Testis (tissue), 2 donors: ENCODE measurements around the gene SLC5A6.

Experiments
- POLR2A ChIP-seq: fragments of 450-650 bp; IDR thresholded peaks from one replicate; pipeline ENCODE4 v1.6.1; 2017; ENCODE audit warnings: antibody characterized with exemption, mild to moderate bottlenecking, moderate library complexity
- TF ChIP-seq, protein P1 (sequence below), 3 experiments: fragments of 450-650 bp in 2 of 3; fragments of 200-600 bp in 1 of 3; sonication (generic) in 1 of 3; IDR thresholded peaks; one replicate each; pipeline ENCODE4 v1.5.1; 2016 to 2019; ENCODE audit warnings: antibody characterized with exemption in 3 of 3, mild to moderate bottlenecking in 2 of 3, moderate library complexity in 1 of 3

DNA sequence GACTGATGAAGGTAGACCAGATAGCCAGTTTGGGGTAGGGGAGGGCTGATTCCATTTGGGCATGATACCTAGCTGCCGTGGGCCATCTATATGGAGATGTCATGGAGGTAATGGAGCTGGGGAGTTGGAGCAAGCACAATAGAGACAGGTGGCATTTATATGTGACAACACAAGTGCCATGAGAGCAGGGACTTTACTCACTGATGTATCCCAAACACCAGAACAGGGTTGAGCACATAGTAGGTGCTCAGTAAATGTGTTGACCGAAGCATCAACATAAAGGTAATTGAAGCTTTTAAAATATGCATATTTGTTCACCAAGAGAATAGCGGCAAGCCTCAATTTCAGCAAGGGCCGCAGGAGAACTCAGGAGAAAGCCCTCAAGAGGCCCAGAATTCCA, 35.8 kb upstream of the SLC5A6 start:
- TF ChIP-seq, protein P1, sequence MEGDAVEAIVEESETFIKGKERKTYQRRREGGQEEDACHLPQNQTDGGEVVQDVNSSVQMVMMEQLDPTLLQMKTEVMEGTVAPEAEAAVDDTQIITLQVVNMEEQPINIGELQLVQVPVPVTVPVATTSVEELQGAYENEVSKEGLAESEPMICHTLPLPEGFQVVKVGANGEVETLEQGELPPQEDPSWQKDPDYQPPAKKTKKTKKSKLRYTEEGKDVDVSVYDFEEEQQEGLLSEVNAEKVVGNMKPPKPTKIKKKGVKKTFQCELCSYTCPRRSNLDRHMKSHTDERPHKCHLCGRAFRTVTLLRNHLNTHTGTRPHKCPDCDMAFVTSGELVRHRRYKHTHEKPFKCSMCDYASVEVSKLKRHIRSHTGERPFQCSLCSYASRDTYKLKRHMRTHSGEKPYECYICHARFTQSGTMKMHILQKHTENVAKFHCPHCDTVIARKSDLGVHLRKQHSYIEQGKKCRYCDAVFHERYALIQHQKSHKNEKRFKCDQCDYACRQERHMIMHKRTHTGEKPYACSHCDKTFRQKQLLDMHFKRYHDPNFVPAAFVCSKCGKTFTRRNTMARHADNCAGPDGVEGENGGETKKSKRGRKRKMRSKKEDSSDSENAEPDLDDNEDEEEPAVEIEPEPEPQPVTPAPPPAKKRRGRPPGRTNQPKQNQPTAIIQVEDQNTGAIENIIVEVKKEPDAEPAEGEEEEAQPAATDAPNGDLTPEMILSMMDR (IDR thresholded peaks at IDR 0.05): no peak
- TF ChIP-seq POLR2A: no peak
